Astrocyte (in vitro differentiated cells and primary cell): Measurements from ENCODE around the gene NPAS3. TPM values are rescaled to one million over a fixed set of nuclear protein-coding genes. Genes with fewer than 3 reads are reported as not detected.

ENCODE experiments used
- DNase-seq: peaks from one replicate; pipeline ENCODE4 v3.0.0-alpha.2; 2010; ENCODE audit warnings: low read depth
- FAIRE-seq: peaks from 2 replicates; lab custom pipeline; 2011; peaks lifted over from hg19 to GRCh38; lab: Jason Lieb, UNC
- H2AFZ ChIP-seq: 2 replicates; pipeline ENCODE4 v1.6.0; 2012; ENCODE audit warnings: low read depth, low read length, inconsistent platforms
- H3K27ac ChIP-seq: 2 replicates; pipeline ENCODE4 v1.5.1; 2011; ENCODE audit warnings: low read depth, low read length, inconsistent platforms
- H3K27me3 ChIP-seq: 2 replicates; pipeline ENCODE4 v1.6.0; 2011; ENCODE audit warnings: low read length, inconsistent platforms; ENCODE audit not compliant: insufficient read depth
- H3K36me3 ChIP-seq: 2 replicates; pipeline ENCODE4 v1.5.1; 2011; ENCODE audit warnings: low read length, inconsistent platforms; ENCODE audit not compliant: insufficient read depth
- H3K4me1 ChIP-seq: 2 replicates; pipeline ENCODE4 v1.5.1; 2011; ENCODE audit warnings: low read length, inconsistent platforms; ENCODE audit not compliant: insufficient read depth
- H3K4me2 ChIP-seq: 2 replicates; pipeline ENCODE4 v1.6.0; 2012; ENCODE audit warnings: low read length, inconsistent platforms
- H3K4me3 ChIP-seq: 2 replicates; pipeline ENCODE4 v1.5.1; 2011; ENCODE audit warnings: low read depth, mild to moderate bottlenecking, low read length, inconsistent platforms; ENCODE audit not compliant: insufficient read depth
- H3K79me2 ChIP-seq: 2 replicates; pipeline ENCODE4 v1.6.0; 2012; ENCODE audit warnings: mild to moderate bottlenecking, low read length, inconsistent platforms; ENCODE audit not compliant: insufficient read depth
- H3K9ac ChIP-seq: 2 replicates; pipeline ENCODE4 v1.6.0; 2012; ENCODE audit warnings: mild to moderate bottlenecking, low read length, inconsistent platforms
- H3K9me3 ChIP-seq: 2 replicates; pipeline ENCODE4 v1.5.1; 2012; ENCODE audit warnings: low read depth, mild to moderate bottlenecking, low read length, inconsistent platforms; ENCODE audit not compliant: insufficient read depth
- H4K20me1 ChIP-seq: 2 replicates; pipeline ENCODE4 v1.6.0; 2012; ENCODE audit warnings: low read length, inconsistent platforms; ENCODE audit not compliant: insufficient read depth
- H3K27ac Mint-ChIP-seq: one replicate; pipeline ENCODE4 v1.8.0; 2021; ENCODE audit warnings: mild to moderate bottlenecking, mixed read lengths; ENCODE audit not compliant: unreplicated experiment
- H3K27me3 Mint-ChIP-seq: one replicate; pipeline ENCODE4 v1.8.0; 2021; ENCODE audit warnings: low read depth, mixed read lengths; ENCODE audit not compliant: unreplicated experiment
- H3K36me3 Mint-ChIP-seq: one replicate; pipeline ENCODE4 v1.8.0; 2021; ENCODE audit warnings: low read depth, mixed read lengths; ENCODE audit not compliant: unreplicated experiment
- H3K4me1 Mint-ChIP-seq: one replicate; pipeline ENCODE4 v1.8.0; 2021; ENCODE audit warnings: low read depth, mixed read lengths; ENCODE audit not compliant: unreplicated experiment
- H3K4me3 Mint-ChIP-seq: one replicate; pipeline ENCODE4 v1.8.0; 2021; ENCODE audit warnings: mild to moderate bottlenecking, moderate library complexity, mixed read lengths; ENCODE audit not compliant: unreplicated experiment
- H3K9me3 Mint-ChIP-seq: one replicate; pipeline ENCODE4 v1.8.0; 2021; ENCODE audit warnings: mild to moderate bottlenecking, mixed read lengths; ENCODE audit not compliant: unreplicated experiment
- CTCF ChIP-seq: IDR thresholded peaks from 2 replicates; pipeline ENCODE4 v1.5.1; 2011; ENCODE audit warnings: low read depth, mild to moderate bottlenecking, inconsistent platforms, low read length, moderate library complexity; ENCODE audit not compliant: insufficient read depth
- EZH2 ChIP-seq: IDR thresholded peaks from 2 replicates; pipeline ENCODE4 v1.6.1; 2012; ENCODE audit warnings: mild to moderate bottlenecking, low read length, inconsistent platforms; ENCODE audit not compliant: insufficient read depth
- total RNA-seq: library from RNA; stranded (reverse); gene quantifications from 2 replicates; pipeline ENCODE4 v1.2.1, GENCODE V29; 2021

The NPAS3 gene
- total RNA-seq, 1 donor from 2014 or later: 2.6 TPM

GRCh38 chr14:33692762-33693161 lies 754.1 kb downstream of the NPAS3 start:
- DNase-seq: peak; percentile 97
- Histone ChIP-seq H3K4me3 (peak overlapping the region; percentile 44), H3K9ac (peak overlapping the region; percentile 51), H4K20me1 (no peaks in the 10 kb centered on the region), H2AFZ (no peak overlapping the region), H3K4me1 (peaks cover 21% of the 10 kb centered on the region), H3K27me3 (no peaks in the 10 kb centered on the region), H3K27ac (peak overlapping the region; percentile 88), H3K36me3 (no peaks in the 10 kb centered on the region), H3K79me2 (no peaks in the 10 kb centered on the region), H3K4me2 (peak overlapping the region; percentile 79), H3K9me3 (no peaks in the 10 kb centered on the region)
- FAIRE-seq: peak; percentile 92
- TF ChIP-seq EZH2 (no peak), CTCF (no peak)
- Mint-ChIP-seq H3K4me3 (no peak overlapping the region), H3K27me3 (no peaks in the 10 kb centered on the region), H3K9me3 (no peaks in the 10 kb centered on the region), H3K27ac (peak overlapping the region; percentile 85), H3K4me1 (peaks cover 16% of the 10 kb centered on the region), H3K36me3 (no peaks in the 10 kb centered on the region)

- no peaks in the 10 kb centered on the region for H3K79me2 ChIP-seq
- Mint-ChIP-seq H3K36me3 (no peaks in the 10 kb centered on the region), H3K9me3 (no peaks in the 10 kb centered on the region), H3K4me1 (peaks cover 16% of the 10 kb centered on the region), H3K27ac (peak overlapping the region; percentile 85), H3K4me3 (no peak overlapping the region), H3K27me3 (no peaks in the 10 kb centered on the region)
- no peak for FAIRE-seq
- peak overlapping the region; percentile 79 for H3K4me2 ChIP-seq
- TF ChIP-seq CTCF (no peak), EZH2 (no peak)
- no peaks in the 10 kb centered on the region for H3K27me3 ChIP-seq
- no peaks in the 10 kb centered on the region for H3K36me3 ChIP-seq
- H3K27ac ChIP-seq: peak overlapping the region; percentile 88
- H3K4me1 ChIP-seq: peaks cover 21% of the 10 kb centered on the region
- peak; percentile 93 for DNase-seq
- H3K9ac ChIP-seq: peak overlapping the region; percentile 51
- no peaks in the 10 kb centered on the region for H4K20me1 ChIP-seq
- H2AFZ ChIP-seq: no peak overlapping the region
- peak overlapping the region; percentile 44 for H3K4me3 ChIP-seq
- no peaks in the 10 kb centered on the region for H3K9me3 ChIP-seq
Observed at GRCh38 chr14:33693237-33693636, 754.6 kb downstream of the NPAS3 start.

GRCh38 chr14:33696165-33696564 lies 757.5 kb downstream of the NPAS3 start:
- no peak for TF ChIP-seq EZH2
- TF ChIP-seq CTCF: no peak

More at GRCh38 chr14:33696165-33696564, 757.5 kb downstream of the NPAS3 start:
- Histone ChIP-seq H3K9me3 (no peaks in the 10 kb centered on the region), H3K79me2 (no peaks in the 10 kb centered on the region), H2AFZ (no peak overlapping the region), H3K4me1 (peaks cover 21% of the 10 kb centered on the region), H4K20me1 (no peaks in the 10 kb centered on the region), H3K4me2 (no peak overlapping the region), H3K36me3 (no peaks in the 10 kb centered on the region), H3K4me3 (no peak overlapping the region), H3K27me3 (no peaks in the 10 kb centered on the region), H3K9ac (no peak overlapping the region), H3K27ac (no peak overlapping the region)
- H3K27ac Mint-ChIP-seq: no peak overlapping the region
- H3K4me1 Mint-ChIP-seq: peaks cover 16% of the 10 kb centered on the region
- no peak for FAIRE-seq
- DNase-seq: no peak
- H3K36me3 Mint-ChIP-seq: no peaks in the 10 kb centered on the region
- H3K9me3 Mint-ChIP-seq: no peaks in the 10 kb centered on the region
- H3K27me3 Mint-ChIP-seq: no peaks in the 10 kb centered on the region
- H3K4me3 Mint-ChIP-seq: no peak overlapping the region
